Measurements from ENCODE around the gene ZNF155. TPM values are rescaled to one million over a fixed set of nuclear protein-coding genes. Genes with fewer than 3 reads are reported as not detected.

The ZNF155 gene
- polyA plus RNA-seq, 5 donors, result 14.2 to 21.3 (median 17.9) TPM

DNA sequence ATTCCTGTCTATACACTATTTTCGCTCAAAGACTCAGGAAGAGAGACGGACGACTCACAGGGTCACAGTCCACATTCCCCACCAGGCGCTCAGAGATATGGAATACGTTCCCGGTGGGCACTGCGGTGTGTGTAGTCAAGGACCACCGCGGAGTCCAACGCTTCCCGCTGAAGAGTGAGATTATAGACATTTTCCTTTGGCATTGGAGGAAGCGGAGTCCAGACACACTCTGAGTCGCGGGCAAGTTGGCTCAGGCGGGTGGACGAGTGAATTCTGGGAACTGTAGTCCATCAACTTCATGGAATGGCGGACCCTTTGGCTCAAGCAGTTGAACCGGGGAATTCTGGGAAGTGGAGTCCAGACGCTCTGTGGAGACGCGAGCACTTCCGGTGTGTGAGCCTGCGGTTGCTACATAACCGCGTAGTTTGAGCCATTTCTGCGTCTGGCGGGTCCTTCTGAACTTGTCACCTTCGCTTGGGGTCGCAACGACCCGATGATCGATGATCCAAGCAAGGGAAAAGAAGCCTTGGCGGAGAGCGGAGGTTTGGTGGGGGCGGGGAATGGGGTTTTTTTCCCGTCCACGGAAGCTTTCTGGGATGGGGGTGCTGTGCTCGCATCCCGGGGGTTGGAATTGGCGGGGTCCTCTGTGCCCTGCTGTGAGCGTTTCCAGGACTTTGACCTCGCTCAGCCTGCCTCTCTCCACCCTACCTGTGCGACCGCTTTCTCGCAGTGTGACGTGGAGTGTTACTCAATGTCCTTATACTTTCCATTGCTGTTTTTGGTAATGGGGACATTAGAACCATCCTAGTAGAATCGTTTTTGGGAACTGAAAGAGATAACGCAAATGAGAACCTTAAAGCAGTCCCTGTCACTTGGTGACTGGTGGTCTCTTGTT lies 18.8 kb downstream of the ZNF155 start, which contains the start of gene ZNF230:
ZNF230 (plus strand) TSS at position 392 of the 895 bp plus-strand sequence. CDS start 4,122 bp downstream, outside the sequence.
- peak; percentile 92 to 94 for DNase-seq

DNA sequence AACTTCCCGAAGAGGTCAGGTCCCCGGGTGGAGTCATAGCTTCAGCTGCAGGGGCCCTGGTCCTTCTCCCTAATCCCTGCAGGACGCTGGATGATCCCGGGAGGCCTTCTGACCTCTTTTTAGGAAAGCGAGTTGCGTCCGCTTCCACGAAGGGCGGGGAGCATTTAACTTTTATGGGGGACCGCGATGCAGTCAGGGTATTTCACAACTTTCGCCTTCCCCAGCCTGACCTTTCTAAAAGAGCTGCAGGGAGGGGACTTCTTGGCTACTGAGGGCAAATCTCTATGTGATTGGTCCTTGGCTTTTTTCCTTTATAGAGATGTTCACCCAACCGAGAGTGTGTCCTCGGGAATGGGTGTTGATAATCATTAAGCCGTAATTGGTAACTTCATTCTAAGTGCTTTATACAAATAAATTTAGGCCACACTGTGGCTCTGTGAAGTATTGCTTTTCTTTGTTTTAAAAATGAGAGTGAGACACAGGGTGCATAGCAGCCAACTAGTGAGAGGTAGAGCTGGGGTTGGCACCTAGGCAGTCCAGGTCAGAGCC lies 19.5 kb downstream of the ZNF155 start:
- peak in 1 of 2 donors; percentile 3 for DNase-seq

DNA sequence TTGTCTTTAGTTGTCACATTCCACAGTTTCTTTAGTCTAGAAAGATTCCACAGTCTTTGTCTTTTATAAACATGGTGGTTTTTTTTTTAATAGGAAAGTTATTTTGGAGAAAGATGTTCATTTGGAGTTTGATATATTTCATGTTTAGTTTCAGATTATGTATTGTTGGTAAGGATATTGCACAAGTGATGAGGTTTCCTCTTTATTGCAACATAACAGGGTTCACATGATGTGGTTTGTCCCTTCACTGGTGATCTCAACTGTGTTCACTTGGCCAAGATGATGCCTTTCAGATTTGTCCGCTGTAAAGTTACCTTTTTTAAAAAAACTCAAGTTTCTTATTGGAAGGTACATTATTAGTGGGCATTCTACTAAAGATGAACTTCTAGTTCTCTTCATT lies 22.0 kb downstream of the ZNF155 start:
- no peak for DNase-seq

- DNase-seq, result no peak
Measured at GRCh38 chr19:44007473-44007872, 23.5 kb downstream of the ZNF155 start.

DNA sequence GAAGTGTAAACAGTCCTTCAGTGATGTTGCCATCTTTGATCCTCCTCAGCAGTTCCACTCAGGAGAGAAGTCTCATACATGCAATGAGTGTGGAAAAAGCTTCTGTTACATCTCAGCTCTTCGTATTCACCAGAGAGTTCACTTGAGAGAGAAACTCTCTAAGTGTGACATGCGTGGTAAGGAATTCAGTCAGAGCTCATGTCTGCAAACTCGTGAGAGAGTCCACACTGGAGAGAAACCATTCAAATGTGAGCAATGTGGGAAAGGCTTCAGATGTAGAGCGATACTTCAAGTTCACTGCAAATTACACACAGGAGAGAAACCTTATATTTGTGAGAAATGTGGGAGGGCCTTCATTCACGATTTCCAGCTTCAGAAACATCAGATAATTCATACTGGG lies 26.5 kb downstream of the ZNF155 start:
- DNase-seq, result no peak

DNA sequence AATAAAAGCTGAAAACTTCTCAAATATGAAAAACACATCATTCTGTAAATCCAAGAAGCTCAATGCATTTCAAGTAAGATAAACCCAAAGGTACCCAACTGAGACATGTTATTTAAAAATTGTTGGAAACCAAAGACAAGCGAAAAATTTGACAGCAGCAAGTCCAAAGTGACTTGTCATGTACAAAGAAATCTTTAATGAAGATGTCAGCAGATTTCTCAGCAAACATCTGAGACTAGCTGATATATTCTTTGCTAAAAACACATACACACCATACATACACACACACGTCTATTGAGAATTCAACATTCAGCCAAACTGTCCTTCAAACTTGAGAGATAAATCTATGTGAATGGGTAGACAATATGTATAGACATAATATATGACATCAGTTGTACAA lies 35.5 kb downstream of the ZNF155 start:
- DNase-seq, result no peak

DNA sequence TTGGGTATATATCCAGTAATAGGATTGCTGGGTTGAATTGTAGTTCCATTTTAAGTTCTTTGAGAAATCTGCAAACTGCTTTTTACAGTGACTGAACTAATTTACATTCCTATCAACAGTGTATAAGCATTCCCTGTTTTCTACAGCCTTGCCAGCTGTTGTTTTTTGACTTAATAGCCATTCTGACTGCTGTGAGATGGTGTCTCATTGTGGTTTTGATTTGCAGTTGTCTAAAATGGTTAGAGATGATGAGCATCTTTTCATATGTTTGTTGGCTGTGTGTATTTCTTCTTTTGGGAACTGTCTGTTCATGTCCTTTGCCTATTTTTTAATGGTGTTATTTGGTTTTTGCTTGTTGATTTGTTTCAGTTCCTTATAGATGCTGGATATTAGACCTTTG lies 37.2 kb downstream of the ZNF155 start:
- no peak for DNase-seq

DNA sequence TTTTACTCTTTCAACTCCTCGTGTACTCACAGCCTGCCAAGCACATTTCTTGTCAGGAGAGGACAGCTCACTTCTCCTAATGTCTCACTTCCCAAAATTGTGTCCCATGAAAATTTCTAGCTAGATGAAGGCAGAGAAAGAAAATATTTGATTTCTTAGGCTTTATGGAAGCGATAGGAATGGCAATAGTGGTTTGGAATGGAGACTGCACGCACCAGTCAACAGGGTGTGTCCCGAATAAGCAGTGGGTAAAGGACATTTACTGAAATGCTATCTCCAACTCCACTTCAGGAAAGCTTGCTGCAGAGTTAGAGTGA lies 40.9 kb downstream of the ZNF155 start:
- no peak for DNase-seq

DNA sequence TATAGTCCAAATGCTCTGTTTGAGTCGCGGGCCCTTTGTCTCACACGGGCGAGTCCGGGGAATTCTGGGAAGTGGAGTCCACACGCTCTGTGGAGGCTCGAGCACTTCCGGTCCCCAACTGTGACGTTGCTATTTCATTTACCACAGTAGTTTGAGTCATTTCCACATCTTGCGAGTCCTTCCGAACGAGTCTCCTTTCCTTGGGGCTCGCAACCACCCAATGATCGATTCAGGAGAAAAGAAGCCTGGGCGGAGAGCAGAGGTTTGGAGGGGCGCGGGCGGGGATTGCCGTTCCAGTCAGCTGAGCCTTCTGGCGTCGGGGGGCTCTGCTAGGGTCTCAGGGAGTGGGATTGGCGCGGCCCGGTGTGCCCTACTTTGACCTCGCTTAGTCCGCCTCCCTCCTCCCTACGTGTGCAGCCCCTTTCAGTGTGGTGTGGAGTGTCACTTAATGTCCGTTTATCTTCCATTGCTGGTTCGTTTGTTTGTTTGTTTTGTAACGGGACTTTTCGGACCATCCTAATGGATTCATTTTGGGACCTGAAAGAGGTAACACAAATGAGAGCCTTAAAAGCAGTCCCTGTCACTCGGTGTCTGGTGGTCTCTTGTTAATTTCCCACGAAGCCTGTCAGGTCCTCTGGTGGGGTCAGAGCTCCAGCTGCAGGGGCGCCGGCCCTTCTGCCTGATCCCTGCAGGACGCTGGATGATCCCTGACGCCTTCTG lies 41.4 kb downstream of the ZNF155 start, which contains the start of gene ZNF222:
ZNF222 (plus strand) TSS at position 163 of the 720 bp plus-strand sequence; CDS start at position 221, 58 bp downstream.
- DNase-seq, result peak; percentile 81 to 82

GRCh38 chr19:44026622-44027021 lies 42.6 kb downstream of the ZNF155 start:
- no peak for DNase-seq

- no peak for DNase-seq
Measured at GRCh38 chr19:44032001-44032610, 48.1 kb downstream of the ZNF155 start.

- no peak for DNase-seq
Measured at GRCh38 chr19:44042147-44042546, 58.2 kb downstream of the ZNF155 start.

Other genes starting within 250 kb of the ZNF155 start
- gene SMG9, start 229.2 kb upstream of the ZNF155 start, polyA plus RNA-seq (ENCODE audit: insufficient read depth in 1 of 5, insufficient read length in 5 of 5, low replicate concordance in 1 of 5), result 10 to 100 TPM; 49.8 to 70.9 (median 54.0) TPM
- 1 to 10 TPM; 1.3 to 2.6 (median 1.6) TPM for gene KCNN4, start 203.2 kb upstream of the ZNF155 start, polyA plus RNA-seq (ENCODE audit: insufficient read depth in 1 of 5, insufficient read length in 5 of 5, low replicate concordance in 1 of 5)
- under 1 TPM; 0.30 to 0.49 (median 0.40) TPM for gene LYPD5, start 181.7 kb upstream of the ZNF155 start, polyA plus RNA-seq (ENCODE audit: insufficient read depth in 1 of 5, insufficient read length in 5 of 5, low replicate concordance in 1 of 5)
- gene ZNF283, start 156.9 kb upstream of the ZNF155 start, polyA plus RNA-seq (ENCODE audit: insufficient read depth in 1 of 5, insufficient read length in 5 of 5, low replicate concordance in 1 of 5), result 10 to 100 TPM; 10.0 to 24.2 (median 22.8) TPM
- gene ZNF404, start 100.2 kb upstream of the ZNF155 start, polyA plus RNA-seq (ENCODE audit: insufficient read depth in 1 of 5, insufficient read length in 5 of 5, low replicate concordance in 1 of 5), result 10 to 100 TPM; 13.9 to 23.3 (median 20.9) TPM
- gene ZNF45, start 48.9 kb upstream of the ZNF155 start, polyA plus RNA-seq (ENCODE audit: insufficient read depth in 1 of 5, insufficient read length in 5 of 5, low replicate concordance in 1 of 5), result 10 to 100 TPM; 23.8 to 36.1 (median 31.1) TPM
- gene ZNF221, start 33.0 kb upstream of the ZNF155 start, polyA plus RNA-seq (ENCODE audit: insufficient read depth in 1 of 5, insufficient read length in 5 of 5, low replicate concordance in 1 of 5), result 1 to 10 TPM; 2.8 to 9.4 (median 9.0) TPM
- gene ZNF230, start 18.8 kb downstream of the ZNF155 start, polyA plus RNA-seq (ENCODE audit: insufficient read depth in 1 of 5, insufficient read length in 5 of 5, low replicate concordance in 1 of 5), result 10 to 100 TPM in 1 of 5 donors, 1 to 10 TPM in 4; 7.4 to 10.7 (median 8.8) TPM
- 10 to 100 TPM in 4 of 5 donors, 1 to 10 TPM in 1; 9.3 to 13.3 (median 11.4) TPM for gene ZNF222, start 41.2 kb downstream of the ZNF155 start, polyA plus RNA-seq (ENCODE audit: insufficient read depth in 1 of 5, insufficient read length in 5 of 5, low replicate concordance in 1 of 5)
- 10 to 100 TPM; 11.1 to 20.0 (median 13.8) TPM for gene ZNF223, start 67.8 kb downstream of the ZNF155 start, polyA plus RNA-seq (ENCODE audit: insufficient read depth in 1 of 5, insufficient read length in 5 of 5, low replicate concordance in 1 of 5)
- gene ZNF284, start 88.0 kb downstream of the ZNF155 start, polyA plus RNA-seq (ENCODE audit: insufficient read depth in 1 of 5, insufficient read length in 5 of 5, low replicate concordance in 1 of 5), result 10 to 100 TPM in 1 of 5 donors, 1 to 10 TPM in 4; 5.9 to 10.2 (median 7.7) TPM
- 10 to 100 TPM; 33.2 to 54.5 (median 45.0) TPM for gene ZNF224, start 110.2 kb downstream of the ZNF155 start, polyA plus RNA-seq (ENCODE audit: insufficient read depth in 1 of 5, insufficient read length in 5 of 5, low replicate concordance in 1 of 5)
- 10 to 100 TPM in 4 of 5 donors, 1 to 10 TPM in 1; 7.1 to 14.7 (median 12.4) TPM for gene ZNF225, start 129.2 kb downstream of the ZNF155 start, polyA plus RNA-seq (ENCODE audit: insufficient read depth in 1 of 5, insufficient read length in 5 of 5, low replicate concordance in 1 of 5)
- 10 to 100 TPM; 12.4 to 21.0 (median 19.6) TPM for gene ZNF234, start 157.4 kb downstream of the ZNF155 start, polyA plus RNA-seq (ENCODE audit: insufficient read depth in 1 of 5, insufficient read length in 5 of 5, low replicate concordance in 1 of 5)
- gene ZNF226, start 180.9 kb downstream of the ZNF155 start, polyA plus RNA-seq (ENCODE audit: insufficient read depth in 1 of 5, insufficient read length in 5 of 5, low replicate concordance in 1 of 5), result 10 to 100 TPM; 22.7 to 34.6 (median 27.9) TPM
- gene ZNF227, start 228.3 kb downstream of the ZNF155 start, polyA plus RNA-seq (ENCODE audit: insufficient read depth in 1 of 5, insufficient read length in 5 of 5, low replicate concordance in 1 of 5), result 10 to 100 TPM; 19.2 to 33.0 (median 29.3) TPM

Data from right lung (tissue), 5 donors.